ENCODE data around the gene CLDN4.

- TF ChIP-seq CTCF (optimal IDR thresholded peaks at IDR 0.05 in 1 of 3, IDR thresholded peaks at IDR 0.05 in 1 of 3, conservative IDR thresholded peaks at IDR 0.05 in 1 of 3; ENCODE audit: extremely low read depth in 1 of 3, insufficient read depth in 2 of 3, low read length in 3 of 3) (no peak), EZH2 (IDR thresholded peaks at IDR 0.05; ENCODE audit: low read length) (no peak)
Observed at GRCh38 chr7:73809467-73809951, 21.3 kb upstream of the CLDN4 start.
